H9 (cell line): ENCODE measurements around the gene LRCH1. TPM values are rescaled to one million over a fixed set of nuclear protein-coding genes. Genes with fewer than 3 reads are reported as not detected.

Experiments used
- DNase-seq: peaks from one replicate; pipeline ENCODE4 v3.0.0-alpha.2; 2017
- H2AFZ ChIP-seq: one replicate; pipeline ENCODE4 v1.6.1; 2013; ENCODE audit warnings: mild to moderate bottlenecking, low read length, control low read depth, moderate library complexity
- H2AK5ac ChIP-seq: 2 replicates; pipeline ENCODE4 v1.6.1; 2013; ENCODE audit warnings: low read length, control low read depth, mixed read lengths; ENCODE audit not compliant: insufficient read length
- H2BK120ac ChIP-seq: one replicate; pipeline ENCODE4 v1.6.1; 2013; ENCODE audit warnings: low read depth, mild to moderate bottlenecking, low read length, control low read depth, inconsistent platforms; ENCODE audit not compliant: poor library complexity, severe bottlenecking
- H2BK12ac ChIP-seq: 2 replicates; pipeline ENCODE4 v1.6.1; 2013; ENCODE audit warnings: low read length, control low read depth, mixed read lengths, low read depth; ENCODE audit not compliant: insufficient read length
- H2BK15ac ChIP-seq: 2 replicates; pipeline ENCODE4 v1.6.1; 2013; ENCODE audit warnings: low read depth, low read length, control low read depth
- H2BK20ac ChIP-seq: one replicate; pipeline ENCODE4 v1.6.1; 2013; ENCODE audit warnings: low read depth, mild to moderate bottlenecking, low read length, control low read depth, inconsistent platforms; ENCODE audit not compliant: poor library complexity, severe bottlenecking
- H2BK5ac ChIP-seq: 2 replicates; pipeline ENCODE4 v1.6.1; 2013; ENCODE audit warnings: low read length, control low read depth, mixed read lengths; ENCODE audit not compliant: insufficient read length
- H3K14ac ChIP-seq: 2 replicates; pipeline ENCODE4 v1.6.1; 2013; ENCODE audit warnings: low read length, control low read depth; ENCODE audit not compliant: insufficient read depth
- H3K18ac ChIP-seq: 2 replicates; pipeline ENCODE4 v1.6.1; 2013; ENCODE audit warnings: low read depth, mild to moderate bottlenecking, mixed read lengths, low read length, control low read depth; ENCODE audit not compliant: insufficient read length
- H3K23ac ChIP-seq: 2 replicates; pipeline ENCODE4 v1.6.1; 2013; ENCODE audit warnings: low read length, control low read depth, mixed read lengths, low read depth; ENCODE audit not compliant: insufficient read length
- H3K23me2 ChIP-seq: 2 replicates; pipeline ENCODE4 v1.6.1; 2013; ENCODE audit warnings: low read depth, mild to moderate bottlenecking, mixed read lengths, low read length, control low read depth; ENCODE audit not compliant: insufficient read length, poor library complexity, severe bottlenecking
- H3K27ac ChIP-seq: 2 replicates; pipeline ENCODE4 v1.5.1; 2013; ENCODE audit warnings: low read length, control low read depth, mixed read lengths, low read depth; ENCODE audit not compliant: insufficient read length
- H3K27me3 ChIP-seq: 2 replicates; pipeline ENCODE4 v1.6.1; 2013; ENCODE audit warnings: low read length, control low read depth, inconsistent platforms; ENCODE audit not compliant: insufficient read depth
- H3K4ac ChIP-seq: 2 replicates; pipeline ENCODE4 v1.6.1; 2013; ENCODE audit warnings: low read depth, mild to moderate bottlenecking, control low read depth, inconsistent platforms, low read length, moderate library complexity
- H3K4me1 ChIP-seq: 2 replicates; pipeline ENCODE4 v1.6.1; 2013; ENCODE audit warnings: low read length, control low read depth, inconsistent platforms; ENCODE audit not compliant: insufficient read depth
- H3K4me2 ChIP-seq: 2 replicates; pipeline ENCODE4 v1.6.1; 2013; ENCODE audit warnings: low read length, control low read depth, mixed read lengths; ENCODE audit not compliant: insufficient read length, insufficient read depth
- H3K56ac ChIP-seq: 2 replicates; pipeline ENCODE4 v1.6.1; 2013; ENCODE audit warnings: low read depth, mild to moderate bottlenecking, mixed read lengths, low read length, control low read depth; ENCODE audit not compliant: insufficient read length
- H3K79me1 ChIP-seq: 2 replicates; pipeline ENCODE4 v1.6.1; 2013; ENCODE audit warnings: low read depth, mild to moderate bottlenecking, moderate library complexity, low read length, control low read depth, inconsistent platforms; ENCODE audit not compliant: insufficient read depth, poor library complexity, severe bottlenecking
- H3K79me2 ChIP-seq: 2 replicates; pipeline ENCODE4 v1.6.1; 2013; ENCODE audit warnings: low read length, control low read depth, inconsistent platforms; ENCODE audit not compliant: insufficient read depth
- H3K9ac ChIP-seq: 2 replicates; pipeline ENCODE4 v1.6.1; 2013; ENCODE audit warnings: low read length, control low read depth, mixed read lengths; ENCODE audit not compliant: insufficient read length; ENCODE audit errors: extremely low read depth
- H3K9me3 ChIP-seq: one replicate; pipeline ENCODE4 v1.6.1; 2013; ENCODE audit warnings: low read depth, low read length, inconsistent platforms; ENCODE audit not compliant: control insufficient read depth
- H3T11ph ChIP-seq: one replicate; pipeline ENCODE4 v1.6.1; 2013; ENCODE audit warnings: mild to moderate bottlenecking, low read length, control low read depth, inconsistent platforms
- H4K20me1 ChIP-seq: one replicate; pipeline ENCODE4 v1.6.1; 2013; ENCODE audit not compliant: control insufficient read depth, insufficient read length, insufficient read depth
- H4K5ac ChIP-seq: 2 replicates; pipeline ENCODE4 v1.6.1; 2013; ENCODE audit warnings: low read depth, mild to moderate bottlenecking, mixed read lengths, low read length, control low read depth; ENCODE audit not compliant: insufficient read length
- H4K8ac ChIP-seq: replicated peaks from 2 replicates; pipeline ENCODE4 v1.6.1; 2013; ENCODE audit warnings: low read length, control low read depth, mixed read lengths, low read depth; ENCODE audit not compliant: insufficient read length
- H4K91ac ChIP-seq: 2 replicates; pipeline ENCODE4 v1.6.1; 2013; ENCODE audit warnings: low read depth, mild to moderate bottlenecking, moderate library complexity, mixed read lengths, low read length, control low read depth; ENCODE audit not compliant: insufficient read length
- H3K27ac Mint-ChIP-seq, 3 experiments: 2 replicates in 2 of 3; 3 replicates in 1 of 3; pipeline ENCODE4 v1.8.0; 2020 to 2021; ENCODE audit warnings: mixed read lengths in 3 of 3, mild to moderate bottlenecking in 1 of 3, moderate library complexity in 1 of 3
- H3K27me3 Mint-ChIP-seq: 2 replicates; pipeline ENCODE4 v1.8.0; 2021; ENCODE audit warnings: low read depth, mild to moderate bottlenecking, moderate library complexity, mixed read lengths
- H3K36me3 Mint-ChIP-seq, 3 experiments: 2 replicates in 2 of 3; 3 replicates in 1 of 3; pipeline ENCODE4 v1.8.0; 2020 to 2021; ENCODE audit warnings: low read depth in 3 of 3, mixed read lengths in 3 of 3; ENCODE audit not compliant: insufficient read depth in 1 of 3
- H3K4me1 Mint-ChIP-seq, 2 experiments: 2 replicates each; pipeline ENCODE4 v1.8.0; 2020; ENCODE audit warnings: mixed read lengths in 2 of 2
- H3K4me3 Mint-ChIP-seq, 2 experiments: 2 replicates in 1 of 2; 3 replicates in 1 of 2; pipeline ENCODE4 v1.8.0; 2020 to 2021; ENCODE audit warnings: mild to moderate bottlenecking in 2 of 2, mixed read lengths in 2 of 2, moderate library complexity in 1 of 2
- H3K9me3 Mint-ChIP-seq, 2 experiments: 2 replicates in 1 of 2; 3 replicates in 1 of 2; pipeline ENCODE4 v1.8.0; 2020; ENCODE audit warnings: mild to moderate bottlenecking in 2 of 2, mixed read lengths in 2 of 2, moderate library complexity in 1 of 2
- WGBS: extraction: QIAGEN DNeasy Blood & Tissue Kit; methylation state at CpG from one replicate; pipeline ENCODE4 v1.1.7; 2013; ENCODE audit warnings: missing lambda C conversion rate, low lambda C conversion rate, mixed read lengths; ENCODE audit not compliant: insufficient read length; ENCODE audit errors: extremely low coverage; 5-methylcytosine and 5-hydroxymethylcytosine counted together
- total RNA-seq: library from RNA; stranded (reverse); gene quantifications from 2 replicates; pipeline ENCODE4 v1.2.1, GENCODE V29; 2021
- TF ChIP-seq, protein P1 (sequence below): fragments of 200-600 bp; sonication (generic); conservative IDR thresholded peaks from 3 replicates; pipeline ENCODE4 v1.8.0; 2021; ENCODE audit warnings: antibody characterized with exemption, mild to moderate bottlenecking

The LRCH1 gene
- total RNA-seq, 1 experiment from 2014 or later: 8.0 TPM

DNA sequence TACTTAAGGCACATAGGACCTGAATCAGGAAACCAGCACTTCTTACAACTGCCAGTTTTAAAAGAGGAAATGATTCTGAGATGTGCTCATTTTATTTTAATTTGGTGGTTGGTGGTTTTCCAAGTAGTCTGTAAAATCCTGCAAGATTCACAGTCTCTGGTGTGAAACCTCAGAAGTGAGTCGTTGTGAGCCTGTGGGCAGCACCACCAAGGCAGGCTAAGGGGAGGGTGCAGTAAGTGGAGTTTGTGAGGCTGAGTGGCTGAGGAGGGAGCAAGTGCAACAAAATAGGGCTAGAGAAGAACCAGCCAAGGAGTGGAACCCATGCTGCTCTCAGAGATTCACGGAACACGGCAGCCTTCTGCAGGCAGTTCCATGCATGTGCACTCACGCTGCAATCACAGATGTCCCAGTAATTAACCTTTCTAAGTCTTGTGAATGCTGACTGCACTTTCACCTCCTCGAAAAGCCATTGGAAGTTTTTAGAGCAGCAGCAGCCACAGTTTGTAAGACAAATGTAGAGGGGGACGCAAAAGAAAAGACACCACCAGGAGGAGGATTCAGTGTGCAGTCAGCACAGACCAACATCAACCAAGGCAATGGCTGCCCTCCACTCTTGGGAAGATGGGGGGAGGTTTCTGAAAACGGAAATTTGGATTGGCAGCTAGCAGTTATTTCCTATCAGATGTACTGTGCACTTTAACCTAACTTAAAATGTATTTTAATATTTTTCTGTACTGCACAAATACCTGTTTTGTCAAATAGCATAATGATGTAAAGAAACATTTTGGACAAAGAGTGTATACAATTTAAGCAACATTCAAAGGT is 199.1 kb downstream of the LRCH1 start:
- Mint-ChIP-seq H3K36me3 (peaks cover 0 to 6% (median 0%) of the 10 kb centered on the region in 3 experiments; a peak in 3 of 7 replicates), H3K27me3 (no peaks in the 10 kb centered on the region), H3K4me1 (peaks cover 7 to 10% of the 10 kb centered on the region in 2 experiments), H3K27ac (peak overlapping the region in 2 of 3 experiments; percentile 40 to 75; a peak in 2 of 7 replicates), H3K9me3 (no peaks in the 10 kb centered on the region), H3K4me3 (no peak overlapping the region)
- H2BK15ac ChIP-seq: no peak overlapping the region
- H3K4ac ChIP-seq: no peak overlapping the region
- no peak for DNase-seq
- H3K9ac ChIP-seq: no peak overlapping the region
- H3K79me1 ChIP-seq: no peaks in the 10 kb centered on the region
- no peaks in the 10 kb centered on the region for H3K27me3 ChIP-seq
- H3K14ac ChIP-seq: no peak overlapping the region
- no peak overlapping the region for H2AK5ac ChIP-seq
- H2BK12ac ChIP-seq: no peak overlapping the region
- H3T11ph ChIP-seq: no peak overlapping the region
- H4K5ac ChIP-seq: no peak overlapping the region
- H3K23ac ChIP-seq: no peak overlapping the region
- H3K56ac ChIP-seq: no peak overlapping the region
- no peak overlapping the region for H2BK20ac ChIP-seq
- no peak overlapping the region for H3K4me2 ChIP-seq
- WGBS: no CpG with 5 or more reads among the region's 7 CpGs
- no peaks in the 10 kb centered on the region for H3K9me3 ChIP-seq
- no peaks in the 10 kb centered on the region for H3K79me2 ChIP-seq
- H4K8ac ChIP-seq: no peak overlapping the region
- no peak overlapping the region for H4K91ac ChIP-seq
- TF ChIP-seq, protein P1, sequence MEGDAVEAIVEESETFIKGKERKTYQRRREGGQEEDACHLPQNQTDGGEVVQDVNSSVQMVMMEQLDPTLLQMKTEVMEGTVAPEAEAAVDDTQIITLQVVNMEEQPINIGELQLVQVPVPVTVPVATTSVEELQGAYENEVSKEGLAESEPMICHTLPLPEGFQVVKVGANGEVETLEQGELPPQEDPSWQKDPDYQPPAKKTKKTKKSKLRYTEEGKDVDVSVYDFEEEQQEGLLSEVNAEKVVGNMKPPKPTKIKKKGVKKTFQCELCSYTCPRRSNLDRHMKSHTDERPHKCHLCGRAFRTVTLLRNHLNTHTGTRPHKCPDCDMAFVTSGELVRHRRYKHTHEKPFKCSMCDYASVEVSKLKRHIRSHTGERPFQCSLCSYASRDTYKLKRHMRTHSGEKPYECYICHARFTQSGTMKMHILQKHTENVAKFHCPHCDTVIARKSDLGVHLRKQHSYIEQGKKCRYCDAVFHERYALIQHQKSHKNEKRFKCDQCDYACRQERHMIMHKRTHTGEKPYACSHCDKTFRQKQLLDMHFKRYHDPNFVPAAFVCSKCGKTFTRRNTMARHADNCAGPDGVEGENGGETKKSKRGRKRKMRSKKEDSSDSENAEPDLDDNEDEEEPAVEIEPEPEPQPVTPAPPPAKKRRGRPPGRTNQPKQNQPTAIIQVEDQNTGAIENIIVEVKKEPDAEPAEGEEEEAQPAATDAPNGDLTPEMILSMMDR: no peak
- H3K18ac ChIP-seq: no peak overlapping the region
- H2BK5ac ChIP-seq: no peak overlapping the region
- H4K20me1 ChIP-seq: no peaks in the 10 kb centered on the region
- H2BK120ac ChIP-seq: no peak overlapping the region
- H3K4me1 ChIP-seq: no peaks in the 10 kb centered on the region
- H2AFZ ChIP-seq: no peak overlapping the region
- H3K27ac ChIP-seq: no peak overlapping the region
- no peaks in the 10 kb centered on the region for H3K23me2 ChIP-seq
